Endothelial cell of umbilical vein (primary cell): ENCODE results near the gene NAV2. TPM values are rescaled to one million over a fixed set of nuclear protein-coding genes. Genes with fewer than 3 reads are reported as not detected.

Experiments
- BruUV-seq: library from RNA; stranded (reverse); fragments of 400-500 nt; replicated peaks from 2 replicates; lab custom pipeline; 2021; lab: Mats Ljungman, UMichigan
- CTCF ChIA-PET: fragments of 300-600, 350-600 bp; sonication (Branson Sonifier 250); formaldehyde crosslinking; loops from one replicate; lab custom pipeline; 2021; ENCODE audit warnings: antibody characterized with exemption, inconsistent platforms; lab: Charles Lee
- POLR2A ChIA-PET: fragments of 300-600, 350-600 bp; sonication (Branson Sonifier 250); formaldehyde crosslinking; loops from one replicate; lab custom pipeline; 2021; ENCODE audit warnings: antibody characterized with exemption, inconsistent platforms; lab: Charles Lee
- DNase-seq: peaks from one replicate; pipeline ENCODE4 v3.0.0-alpha.2; 2011; ENCODE audit warnings: low read depth, low spot score
- FAIRE-seq: peaks from 2 replicates; lab custom pipeline; 2011; peaks lifted over from hg19 to GRCh38; lab: Jason Lieb, UNC
- H2AFZ ChIP-seq: 2 replicates; pipeline ENCODE4 v1.6.0; 2012; ENCODE audit warnings: low read depth, low read length, control low read depth, inconsistent platforms
- H3K27ac ChIP-seq: 2 replicates; pipeline ENCODE4 v1.5.1; 2011; ENCODE audit warnings: low read depth, mild to moderate bottlenecking, control low read depth, low read length, moderate library complexity; ENCODE audit not compliant: insufficient read depth
- H3K27me3 ChIP-seq, 2 experiments: 2 replicates each; pipeline versions ENCODE4 v1.6.0 to v1.6.1; 2011; ENCODE audit warnings: low read length in 2 of 2, mixed read lengths in 1 of 2; ENCODE audit not compliant: control insufficient read depth in 2 of 2, insufficient read depth in 2 of 2
- H3K36me3 ChIP-seq, 2 experiments: 2 replicates in 1 of 2; 3 replicates in 1 of 2; pipeline ENCODE4 v1.5.1; 2011; ENCODE audit warnings: low read length in 2 of 2, mild to moderate bottlenecking in 1 of 2, moderate library complexity in 1 of 2; ENCODE audit not compliant: control insufficient read depth in 2 of 2, insufficient read depth in 2 of 2; ENCODE audit errors: extremely low read depth in 1 of 2
- H3K4me1 ChIP-seq: 3 replicates; pipeline ENCODE4 v1.5.1; 2011; ENCODE audit warnings: mild to moderate bottlenecking, low read length; ENCODE audit not compliant: control insufficient read depth, insufficient read depth; ENCODE audit errors: extremely low read depth
- H3K4me2 ChIP-seq: 2 replicates; pipeline ENCODE4 v1.6.1; 2011; ENCODE audit warnings: low read length, control low read depth, mixed read lengths; ENCODE audit not compliant: insufficient read depth
- H3K4me3 ChIP-seq, 3 experiments: fragments of 200-600 bp in 1 of 3; sonication (generic), shearing (Covaris generic) in 1 of 3; replicated peaks in 1 of 3; 2 replicates each; pipeline ENCODE4 v1.5.1; 2011 to 2016; ENCODE audit warnings: control low read depth in 3 of 3, low read length in 3 of 3, mild to moderate bottlenecking in 2 of 3, inconsistent platforms in 1 of 3, low read depth in 1 of 3, moderate library complexity in 1 of 3; ENCODE audit not compliant: insufficient read depth in 1 of 3
- H3K79me2 ChIP-seq: 2 replicates; pipeline ENCODE4 v1.6.0; 2012; ENCODE audit warnings: low read length, inconsistent platforms; ENCODE audit not compliant: control insufficient read depth, insufficient read depth
- H3K9ac ChIP-seq: replicated peaks from 2 replicates; pipeline ENCODE3; 2011; ENCODE audit warnings: low read length, control low read depth; ENCODE audit not compliant: insufficient read depth; ENCODE audit errors: extremely low read depth
- H3K9me1 ChIP-seq: replicated peaks from 3 replicates; pipeline ENCODE4 v1.6.0; 2011; ENCODE audit warnings: mild to moderate bottlenecking, low read length; ENCODE audit not compliant: control insufficient read depth, insufficient read depth; ENCODE audit errors: extremely low read depth
- H3K9me3 ChIP-seq: replicated peaks from 2 replicates; pipeline ENCODE4 v1.5.1; 2012; ENCODE audit warnings: low read length, inconsistent platforms; ENCODE audit not compliant: control insufficient read depth, insufficient read depth
- H4K20me1 ChIP-seq: replicated peaks from 2 replicates; pipeline ENCODE3; 2011; ENCODE audit warnings: mild to moderate bottlenecking, low read length; ENCODE audit not compliant: control insufficient read depth, insufficient read depth; ENCODE audit errors: extremely low read depth
- EZH2 ChIP-seq: IDR thresholded peaks from 2 replicates; pipeline ENCODE4 v1.6.1; 2012; ENCODE audit warnings: borderline replicate concordance, low read depth, mild to moderate bottlenecking, moderate library complexity, low read length, inconsistent platforms; ENCODE audit not compliant: severe bottlenecking
- FOS ChIP-seq: IDR thresholded peaks from 2 replicates; pipeline ENCODE4 v1.6.1; 2011; ENCODE audit warnings: mild to moderate bottlenecking, low read length, moderate library complexity, borderline replicate concordance; ENCODE audit not compliant: insufficient read depth
- GATA2 ChIP-seq: IDR thresholded peaks from 2 replicates; pipeline ENCODE4 v1.7.0; 2011; ENCODE audit warnings: low read depth, mild to moderate bottlenecking, moderate library complexity, mixed read lengths, low read length; ENCODE audit not compliant: insufficient read length, insufficient read depth
- JUN ChIP-seq: IDR thresholded peaks from 2 replicates; pipeline ENCODE4 v1.6.1; 2011; ENCODE audit warnings: borderline replicate concordance, low read depth; ENCODE audit not compliant: insufficient read length, insufficient read depth
- MYC ChIP-seq: IDR thresholded peaks from one replicate; pipeline ENCODE4 v1.6.1; 2011; ENCODE audit warnings: mild to moderate bottlenecking, low read depth, low read length
- POLR2A ChIP-seq: IDR thresholded peaks from 2 replicates; pipeline ENCODE4 v1.6.1; 2012; ENCODE audit warnings: low read depth, mild to moderate bottlenecking, control low read depth, low read length
- POLR2AphosphoS5 ChIP-seq: IDR thresholded peaks from 2 replicates; pipeline ENCODE4 v1.6.1; 2012; ENCODE audit warnings: low read depth, mild to moderate bottlenecking, control low read depth, low read length, moderate library complexity; ENCODE audit not compliant: insufficient read depth
- dilution Hi-C: fragments of 300-500 bp; cut with MboI; formaldehyde crosslinking; loops from one replicate; pipeline ENCODE4 v1.15.0; 2019; ENCODE audit warnings: low sequenced_read_pairs; ENCODE audit not compliant: extremely low pct_ligation_motif_present
- intact Hi-C: fragments of 100-400 bp; cut with micrococcal nuclease; formaldehyde crosslinking; loops from one replicate; pipeline ENCODE4 v1.10.0; 2022
- polyA plus RNA-seq, 4 experiments: library from polyadenylated mRNA; depleted of rRNA in 3 of 4; stranded (reverse) in 3 of 4; unstranded in 1 of 4; fragments of >200 nt; gene quantifications; 2 replicates each; pipeline versions ENCODE4 v1.2.1 to v1.2.3, GENCODE V29; 2011 to 2012; ENCODE audit warnings: missing spikeins in 1 of 4
- total RNA-seq: library from RNA; stranded (reverse); gene quantifications from 2 replicates; pipeline ENCODE4 v1.2.3, GENCODE V29; 2021
- TF ChIP-seq, protein P1 (sequence below): IDR thresholded peaks from 2 replicates; pipeline ENCODE4 v1.6.1; 2011; ENCODE audit not compliant: insufficient read depth, insufficient read length
- TF ChIP-seq, protein P2 (sequence below), 2 donors: IDR thresholded peaks; 1 replicate in 1 of 2; 2 replicates in 1 of 2; pipeline ENCODE4 v1.5.1; 2011; ENCODE audit warnings: low read length in 2 of 2, mild to moderate bottlenecking in 2 of 2, moderate library complexity in 2 of 2, control low read depth in 1 of 2, inconsistent platforms in 1 of 2, low read depth in 1 of 2; ENCODE audit not compliant: insufficient read depth in 1 of 2; ENCODE audit errors: extremely low read depth in 1 of 2

Gene NAV2
- total and polyA plus RNA-seq, 2 donors (not counting 3 experiments of a cell fraction or from before 2014, with no cell fraction given): 10.9 to 68.0 TPM

DNA sequence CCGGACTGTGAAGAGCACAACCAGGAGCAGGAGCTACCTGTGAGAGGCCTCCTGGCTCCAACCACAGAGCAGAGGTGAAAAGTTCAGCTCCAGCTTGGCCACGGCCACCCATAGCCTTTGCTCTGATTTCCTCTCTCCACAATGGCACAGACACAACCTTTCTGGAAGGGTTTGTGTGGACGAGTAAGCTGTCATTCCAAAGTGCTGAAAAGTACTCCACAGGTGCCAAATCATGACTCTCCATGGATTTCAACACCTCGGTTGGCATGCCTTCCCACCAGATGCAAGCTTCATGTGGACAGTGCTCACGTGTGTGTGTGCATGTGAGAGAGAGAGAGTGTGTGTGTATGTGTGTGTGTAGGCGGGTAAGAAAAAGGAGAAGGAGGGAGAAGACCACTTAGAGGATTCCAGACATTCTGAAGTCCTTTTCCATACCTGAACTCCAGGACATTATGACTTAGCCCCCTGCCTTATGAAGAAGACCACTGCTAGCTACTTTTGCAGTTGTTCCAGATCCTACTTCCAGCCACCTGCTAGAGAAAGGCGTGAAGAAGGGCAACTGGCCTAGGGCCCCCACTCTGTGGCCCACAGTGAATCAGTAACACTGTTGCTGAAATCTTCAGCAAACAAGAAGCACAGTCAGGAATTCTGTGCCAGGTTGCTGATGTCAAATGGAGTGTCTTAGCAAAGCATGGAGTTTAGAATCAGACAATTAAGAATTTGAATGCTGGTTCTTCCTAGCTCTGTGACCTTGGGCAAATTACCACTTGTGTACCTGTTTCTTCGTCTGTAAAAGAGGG is 13.9 kb upstream of the NAV2 start:
- POLR2A ChIA-PET: interaction anchor here (1.3 kb wide), 1 partner anchor 13 kb away, joined by 4 read pairs; the partner anchor contains the start of gene NAV2

More for the DNA sequence above, 13.9 kb upstream of the NAV2 start:
- Histone ChIP-seq H2AFZ (no peak overlapping the region), H3K9me1 (no peaks in the 10 kb centered on the region), H3K9ac (no peak overlapping the region), H3K27ac (no peak overlapping the region), H3K9me3 (no peaks in the 10 kb centered on the region), H4K20me1 (no peaks in the 10 kb centered on the region), H3K27me3 (no peaks in the 10 kb centered on the region), H3K4me1 (no peaks in the 10 kb centered on the region), H3K36me3 (no peaks in the 10 kb centered on the region), H3K79me2 (no peaks in the 10 kb centered on the region), H3K4me2 (no peak overlapping the region), H3K4me3 (no peak overlapping the region)
- intact Hi-C loops (no loop called here), dilution Hi-C loops (no loop called here)
- TF ChIP-seq POLR2AphosphoS5: no peak
- no peak for TF ChIP-seq POLR2A
- no peak for TF ChIP-seq EZH2
- TF ChIP-seq, protein P1, sequence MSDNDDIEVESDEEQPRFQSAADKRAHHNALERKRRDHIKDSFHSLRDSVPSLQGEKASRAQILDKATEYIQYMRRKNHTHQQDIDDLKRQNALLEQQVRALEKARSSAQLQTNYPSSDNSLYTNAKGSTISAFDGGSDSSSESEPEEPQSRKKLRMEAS: no peak
- TF ChIP-seq, protein P2, sequence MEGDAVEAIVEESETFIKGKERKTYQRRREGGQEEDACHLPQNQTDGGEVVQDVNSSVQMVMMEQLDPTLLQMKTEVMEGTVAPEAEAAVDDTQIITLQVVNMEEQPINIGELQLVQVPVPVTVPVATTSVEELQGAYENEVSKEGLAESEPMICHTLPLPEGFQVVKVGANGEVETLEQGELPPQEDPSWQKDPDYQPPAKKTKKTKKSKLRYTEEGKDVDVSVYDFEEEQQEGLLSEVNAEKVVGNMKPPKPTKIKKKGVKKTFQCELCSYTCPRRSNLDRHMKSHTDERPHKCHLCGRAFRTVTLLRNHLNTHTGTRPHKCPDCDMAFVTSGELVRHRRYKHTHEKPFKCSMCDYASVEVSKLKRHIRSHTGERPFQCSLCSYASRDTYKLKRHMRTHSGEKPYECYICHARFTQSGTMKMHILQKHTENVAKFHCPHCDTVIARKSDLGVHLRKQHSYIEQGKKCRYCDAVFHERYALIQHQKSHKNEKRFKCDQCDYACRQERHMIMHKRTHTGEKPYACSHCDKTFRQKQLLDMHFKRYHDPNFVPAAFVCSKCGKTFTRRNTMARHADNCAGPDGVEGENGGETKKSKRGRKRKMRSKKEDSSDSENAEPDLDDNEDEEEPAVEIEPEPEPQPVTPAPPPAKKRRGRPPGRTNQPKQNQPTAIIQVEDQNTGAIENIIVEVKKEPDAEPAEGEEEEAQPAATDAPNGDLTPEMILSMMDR (IDR thresholded peaks at IDR 0.05; ENCODE audit: extremely low read depth in 1 of 2, insufficient read depth in 1 of 2, low read depth in 1 of 2, low read length in 2 of 2): no peak
- TF ChIP-seq GATA2: no peak
- no peak for TF ChIP-seq FOS
- no peak for TF ChIP-seq MYC
- no peak for TF ChIP-seq JUN
- FAIRE-seq: no peak
- CTCF ChIA-PET: interaction anchor here (1.0 to 1.2 kb wide), 4 partner anchors 13 to 134 kb away, joined by 3 to 5 read pairs (median 4); no protein-coding TSS in a partner anchor
- no peak for DNase-seq
- BruUV-seq: no TSS peak
